22Rv1 (cell line): Measurements from ENCODE around the gene ZRSR2.

Experiments
- H3K27ac ChIP-seq: fragments of 450-650 bp; 2 replicates; pipeline ENCODE4 v1.5.1; 2017
- CTCF ChIP-seq: fragments of 450-650 bp; IDR thresholded peaks from 2 replicates; pipeline ENCODE4 v1.5.1; 2017; ENCODE audit warnings: mild to moderate bottlenecking
- ZFX ChIP-seq: fragments of 450-650 bp; IDR thresholded peaks from 2 replicates; pipeline ENCODE4 v1.6.1; 2017; ENCODE audit warnings: antibody characterized with exemption, borderline replicate concordance

ZRSR2 gene

GRCh38 chrX:15854712-15855567, 64.7 kb downstream of the ZRSR2 start, which contains the start of gene AP1S2:
Gene AP1S2, minus strand, starts transcription at chrX:15854813. Its CDS starts 2,289 bp downstream, at chrX:15852524.
- peak within 1 kb of the TSS; percentile 91 for H3K27ac ChIP-seq
- TF ChIP-seq ZFX: no peak
- TF ChIP-seq CTCF: 0 out of 2 replicates have a peak, but pooled peaks have one; percentile 0

- TF ChIP-seq CTCF (no peak), ZFX (no peak)
- peak overlapping the region; percentile 91 for H3K27ac ChIP-seq
These were observed 65.4 kb downstream of the ZRSR2 start for GRCh38 chrX:15855568-15856221.

GRCh38 chrX:15856222-15856587, 65.9 kb downstream of the ZRSR2 start:
- TF ChIP-seq ZFX: no peak
- TF ChIP-seq CTCF: no peak
- peak overlapping the region; percentile 91 for H3K27ac ChIP-seq

GRCh38 chrX:15856636-15857035, 66.4 kb downstream of the ZRSR2 start:
- TF ChIP-seq CTCF (no peak), ZFX (no peak)
- 0 out of 2 replicates have a peak overlapping the region, but pooled peaks have one; percentile 91 for H3K27ac ChIP-seq

DNA sequence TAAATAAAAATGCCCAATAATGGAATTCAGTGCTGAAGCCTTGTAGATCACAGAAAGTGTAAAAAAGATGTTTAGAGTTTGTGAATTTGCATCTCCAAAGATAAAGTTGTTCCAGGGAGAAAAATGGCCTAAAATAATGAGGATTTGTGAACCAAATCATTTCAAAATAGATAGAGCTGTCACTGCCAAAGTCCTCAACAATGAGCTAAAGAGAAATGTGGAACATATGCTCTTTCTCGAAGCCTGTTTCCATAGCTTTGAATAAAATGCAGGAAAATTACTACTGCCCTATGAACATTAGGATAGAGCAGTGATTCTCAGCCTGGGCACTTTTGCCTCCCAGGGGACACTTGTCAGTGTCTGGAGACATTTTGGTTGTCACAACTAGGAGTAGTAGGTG, 67.8 kb downstream of the ZRSR2 start:
- no peak overlapping the region for H3K27ac ChIP-seq
- no peak for TF ChIP-seq CTCF
- TF ChIP-seq ZFX: no peak

- no peak overlapping the region for H3K27ac ChIP-seq
- TF ChIP-seq ZFX (no peak), CTCF (no peak)
These were observed 70.6 kb downstream of the ZRSR2 start for GRCh38 chrX:15860921-15861320.

DNA sequence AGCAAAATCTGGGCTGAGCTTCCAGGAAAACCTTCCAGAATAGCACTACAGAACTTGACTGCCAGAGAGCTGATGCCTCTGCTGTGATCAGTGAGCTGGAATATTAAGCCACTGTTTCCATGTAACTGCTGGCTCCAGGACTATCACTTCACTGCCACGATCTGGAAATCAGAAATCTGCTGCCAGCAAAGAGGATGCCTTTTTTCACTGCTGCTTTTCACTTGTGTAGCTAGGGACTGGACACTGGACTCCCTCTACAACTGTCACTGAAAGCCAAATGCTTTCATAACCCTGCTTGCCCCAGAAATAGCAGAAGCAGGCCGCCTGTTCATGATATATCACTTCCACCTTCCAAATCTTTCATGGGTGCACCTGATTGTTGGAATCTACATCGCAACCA, 73.7 kb downstream of the ZRSR2 start:
- H3K27ac ChIP-seq: no peak overlapping the region
- TF ChIP-seq ZFX (no peak), CTCF (no peak)
